Measurements from ENCODE around the gene IFNL1. TPM values are rescaled to one million over a fixed set of nuclear protein-coding genes. Genes with fewer than 3 reads are reported as not detected.
"Not testable (repeated sequence)": the region's sequence is repeated elsewhere in the genome, so short reads cannot be mapped to it uniquely, and the experiment has no call there.

Gene IFNL1
- polyA plus RNA-seq, 4 donors: not detected

DNA sequence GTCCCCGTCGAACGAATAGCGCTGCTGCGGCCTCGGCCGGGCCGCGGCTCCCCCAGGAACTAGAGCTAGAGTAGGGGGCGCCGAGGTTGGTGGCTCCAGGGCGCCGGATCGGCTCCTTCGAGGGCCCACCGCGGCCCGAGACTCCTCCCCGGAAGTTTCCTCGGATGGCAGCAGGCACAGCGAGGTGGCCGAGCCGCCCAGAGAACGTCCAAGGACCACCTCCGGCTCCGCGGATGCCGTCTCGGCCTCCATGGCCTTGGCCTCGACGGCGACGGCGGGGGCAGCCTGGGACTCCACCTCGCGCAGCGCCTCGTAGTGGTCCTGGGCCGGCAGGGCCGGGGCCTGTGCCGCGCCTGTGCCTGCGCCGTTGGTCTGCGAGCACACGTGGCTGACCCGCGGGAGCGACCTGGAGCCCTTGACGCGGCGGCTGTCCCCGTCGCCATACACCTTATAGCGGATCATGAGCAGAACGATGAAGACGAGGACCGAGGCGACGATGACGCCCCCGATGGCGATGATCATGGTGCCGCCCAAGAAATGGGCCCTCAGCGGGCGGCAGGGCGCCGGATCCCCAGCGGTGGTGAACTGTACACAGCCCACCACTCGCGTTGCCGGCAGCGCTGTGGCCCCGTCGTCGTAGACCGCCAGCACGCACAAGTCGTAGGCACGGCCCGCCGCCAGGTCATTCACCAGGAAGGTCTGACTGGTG, 11.8 kb downstream of the IFNL1 start:
- no peak for DNase-seq (ENCODE audit: low read depth in 4 of 4, low spot score in 2 of 4)

DNA sequence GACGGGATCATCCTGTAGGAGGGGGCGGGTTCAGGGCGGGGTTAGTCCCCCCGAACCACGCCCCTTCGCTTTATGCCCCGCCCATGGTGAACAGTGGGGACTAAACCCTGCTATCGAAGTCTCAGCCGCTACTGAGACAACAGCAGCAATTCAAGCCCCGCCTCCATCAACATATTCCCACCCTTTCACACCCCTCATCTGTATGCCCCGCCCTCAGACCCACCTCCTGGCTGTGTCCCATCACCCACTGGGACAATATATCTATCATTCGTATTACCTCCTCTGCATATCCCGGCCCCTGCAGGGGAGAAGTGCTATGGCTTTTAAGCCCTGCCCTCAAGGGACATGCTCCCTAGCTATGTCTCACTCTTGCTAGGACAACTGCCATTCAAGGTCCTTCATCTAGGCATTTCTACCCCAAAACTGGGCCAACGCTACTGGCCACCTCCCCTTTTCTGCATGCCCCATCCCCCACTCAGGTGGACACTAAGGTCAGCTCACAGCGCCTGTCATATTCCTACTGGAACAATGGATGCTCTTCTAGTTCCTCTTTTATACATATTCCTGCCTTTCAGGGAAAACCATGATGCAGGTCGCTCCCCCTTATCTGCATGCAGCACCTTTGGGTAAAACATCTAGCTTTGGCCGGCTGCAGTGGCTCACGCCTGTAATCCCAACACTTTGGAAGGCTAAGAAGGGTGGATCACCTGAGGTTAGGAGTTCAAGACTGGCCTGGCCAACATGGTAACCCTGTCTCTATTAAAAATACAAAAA, 12.5 kb downstream of the IFNL1 start:
- DNase-seq (ENCODE audit: low read depth in 4 of 4, low spot score in 2 of 4): no peak

DNA sequence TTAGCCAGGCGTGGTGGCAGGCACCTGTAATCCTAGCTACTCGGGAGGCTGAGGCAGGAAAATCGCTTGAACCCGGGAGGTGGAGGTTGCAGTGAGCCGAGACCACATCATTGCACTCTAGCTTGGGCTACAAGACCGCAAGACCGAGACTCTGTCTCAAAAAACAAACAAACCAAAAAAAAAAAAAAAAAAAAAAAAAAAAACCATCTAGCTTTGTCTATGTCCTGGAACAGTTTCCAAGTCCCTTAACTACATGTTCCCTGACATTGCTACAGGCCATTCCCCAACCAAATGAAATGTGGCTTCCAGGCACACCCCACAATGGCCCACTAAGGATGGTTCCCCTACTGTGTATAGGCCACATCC, 13.1 kb downstream of the IFNL1 start:
- DNase-seq (ENCODE audit: low read depth in 4 of 4, low spot score in 2 of 4): not testable (repeated sequence)

DNA sequence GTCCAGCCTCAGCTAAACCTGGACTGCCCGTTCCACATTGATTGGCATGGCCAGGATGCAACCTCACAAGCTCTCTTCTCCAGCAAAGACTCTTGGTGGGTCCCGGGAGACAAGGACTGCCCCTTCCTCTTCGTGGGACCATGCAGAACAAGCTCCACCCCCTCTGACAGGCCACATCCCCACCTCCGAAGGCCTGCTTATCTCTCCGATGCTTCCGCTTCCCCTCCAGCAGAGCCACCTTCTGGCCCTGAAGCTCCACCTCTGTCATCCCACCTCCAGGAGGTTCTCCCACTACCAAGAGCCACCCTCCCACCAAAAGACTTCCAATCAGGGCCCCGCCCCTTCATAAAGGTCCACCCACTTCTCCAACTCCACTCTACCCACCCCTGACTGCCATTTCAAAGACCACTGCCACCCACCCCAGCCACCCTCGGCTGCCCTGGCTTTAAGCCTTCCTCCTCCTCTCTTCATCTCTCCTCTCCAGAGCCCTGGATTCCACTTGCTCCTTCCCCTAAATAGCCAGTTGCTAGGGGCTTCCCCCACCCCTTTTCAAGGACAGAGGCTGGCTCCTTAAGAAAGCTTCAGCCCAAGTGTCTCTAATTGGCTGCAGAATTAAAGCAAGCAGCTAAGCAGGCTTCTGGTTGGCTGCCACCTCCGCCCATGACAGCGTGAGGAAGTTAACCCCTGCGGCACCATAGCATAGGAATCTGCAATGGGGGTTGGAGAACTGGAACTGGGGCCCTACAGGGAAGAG, 14.5 kb downstream of the IFNL1 start:
- no peak for DNase-seq (ENCODE audit: low read depth in 4 of 4, low spot score in 2 of 4)

DNA sequence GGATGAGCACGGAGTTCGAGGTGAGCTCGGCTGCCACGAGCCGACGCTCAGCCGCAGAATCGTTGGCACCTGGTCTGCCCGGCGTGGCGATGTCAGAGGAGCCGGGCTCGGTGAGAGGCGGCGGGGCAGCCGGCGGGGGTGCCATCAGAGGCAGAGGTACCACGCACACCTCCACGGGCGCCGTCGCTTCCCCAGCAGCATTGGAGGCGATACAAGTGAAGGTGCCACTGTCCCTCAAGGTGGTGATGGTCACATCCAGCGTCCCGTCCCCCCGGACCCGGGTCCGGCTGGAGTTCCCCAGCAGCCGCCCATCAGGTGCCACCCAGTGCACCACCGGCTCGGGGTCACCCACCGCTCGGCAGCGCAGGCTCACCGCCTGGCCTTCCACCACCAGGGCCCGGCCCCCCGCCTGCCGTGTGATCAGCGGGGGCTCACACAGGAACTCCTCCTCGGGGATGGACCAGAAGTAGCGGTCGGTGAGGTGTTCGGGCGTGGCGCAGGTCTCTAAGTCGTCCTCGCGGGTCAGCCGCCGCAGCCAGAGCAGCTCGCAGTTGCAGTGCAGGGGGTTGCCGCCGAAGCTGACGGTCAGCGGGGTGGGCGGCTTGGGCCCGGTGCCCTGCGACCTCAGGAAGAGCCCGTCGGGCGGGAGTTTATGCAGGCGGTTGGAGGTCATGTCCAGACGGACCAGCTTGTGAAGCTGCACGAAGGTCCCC, 18.0 kb downstream of the IFNL1 start:
- no peak for DNase-seq (ENCODE audit: low read depth in 4 of 4, low spot score in 2 of 4)

DNA sequence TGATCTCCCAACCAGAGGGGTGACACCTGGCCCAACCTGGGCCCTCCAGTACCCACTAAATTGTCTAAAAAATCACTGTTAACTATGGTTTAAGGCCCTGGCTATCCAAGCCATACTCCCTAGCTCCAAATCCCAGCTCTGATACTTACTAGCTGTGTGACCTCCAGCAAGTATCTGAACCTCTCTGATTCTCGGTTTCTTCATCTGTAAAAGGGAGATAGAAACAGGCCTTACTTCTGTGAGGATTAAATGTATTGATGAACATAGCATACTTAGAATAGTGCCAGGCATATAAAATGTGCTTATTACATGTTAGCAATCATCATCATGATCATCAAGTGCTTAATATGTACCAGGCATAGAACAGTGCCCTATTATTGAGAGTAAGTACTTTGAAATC, 19.7 kb downstream of the IFNL1 start:
- no peak for DNase-seq (ENCODE audit: low read depth in 4 of 4, low spot score in 2 of 4)

DNA sequence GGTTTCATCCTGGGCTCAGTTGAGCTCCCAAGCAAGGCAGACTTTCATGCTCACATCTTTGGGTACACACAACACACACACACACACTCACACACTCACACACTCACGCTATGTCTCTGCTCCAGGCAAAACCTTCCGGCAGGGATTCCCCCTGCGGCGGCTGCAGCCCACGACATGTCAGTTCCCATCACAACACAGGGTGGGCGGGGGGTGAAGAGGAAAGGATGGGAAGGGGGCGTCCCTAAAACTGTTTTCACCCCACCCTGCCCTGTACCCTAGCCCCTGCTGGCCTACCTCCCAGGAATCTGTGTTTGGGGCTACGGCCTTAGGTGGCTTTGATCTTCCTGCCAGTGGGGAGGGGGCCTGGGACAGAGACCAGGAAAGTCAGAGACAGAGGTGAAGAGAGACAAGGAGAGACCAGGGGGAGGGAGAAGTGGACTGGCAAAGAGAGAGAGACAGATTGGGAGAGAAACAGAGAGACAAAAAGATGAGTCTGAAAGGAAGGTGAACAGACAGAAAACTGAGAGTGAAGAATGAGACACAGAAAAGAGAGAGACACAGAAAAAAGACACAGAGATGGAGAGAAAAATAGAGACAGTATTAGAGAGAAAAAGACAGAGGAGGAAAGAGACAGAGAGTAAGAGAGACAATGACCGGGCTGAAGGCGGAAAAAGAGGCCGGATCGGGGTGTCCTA, 20.6 kb downstream of the IFNL1 start:
- no peak for DNase-seq (ENCODE audit: low read depth in 4 of 4, low spot score in 2 of 4)

DNA sequence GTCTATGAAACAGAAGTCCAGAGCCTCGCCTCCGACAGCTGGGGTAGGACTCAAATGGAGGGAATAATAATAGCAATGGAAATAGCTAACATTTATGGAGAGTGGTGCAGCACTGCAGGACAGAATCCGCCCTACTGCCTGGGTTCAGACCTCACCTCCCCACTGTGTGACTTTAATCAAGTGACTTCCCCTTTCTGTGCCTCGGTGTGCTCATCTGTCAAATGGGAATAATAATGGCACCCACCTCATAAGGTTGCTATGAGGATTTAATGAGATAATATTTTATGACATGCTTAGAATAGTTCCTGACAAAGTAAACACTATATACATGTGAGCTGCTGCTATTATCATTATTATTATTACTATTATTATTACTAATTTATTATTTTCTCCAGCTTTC, 21.3 kb downstream of the IFNL1 start:
- no peak for DNase-seq (ENCODE audit: low read depth in 4 of 4, low spot score in 2 of 4)

DNA sequence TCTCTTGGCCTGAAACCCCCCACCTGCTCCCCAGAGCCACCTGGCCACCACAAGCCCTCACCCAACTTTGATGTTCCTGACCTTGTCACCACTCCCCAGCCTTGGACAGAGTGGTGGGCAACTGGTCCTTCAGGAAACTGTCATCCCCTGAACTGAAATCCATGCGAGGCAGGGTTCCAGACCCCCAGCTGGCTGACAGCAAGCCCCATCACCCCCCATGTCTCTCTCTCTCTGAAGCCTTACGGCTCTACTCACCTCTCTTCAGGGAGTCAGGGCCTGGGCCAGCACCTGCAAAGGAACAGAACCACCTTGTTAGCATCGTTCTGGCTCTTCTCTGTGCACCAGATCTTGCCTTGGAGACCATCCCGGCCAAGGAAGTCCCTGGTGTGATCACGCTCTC, 21.9 kb downstream of the IFNL1 start:
- DNase-seq (ENCODE audit: low read depth in 4 of 4, low spot score in 2 of 4): no peak

DNA sequence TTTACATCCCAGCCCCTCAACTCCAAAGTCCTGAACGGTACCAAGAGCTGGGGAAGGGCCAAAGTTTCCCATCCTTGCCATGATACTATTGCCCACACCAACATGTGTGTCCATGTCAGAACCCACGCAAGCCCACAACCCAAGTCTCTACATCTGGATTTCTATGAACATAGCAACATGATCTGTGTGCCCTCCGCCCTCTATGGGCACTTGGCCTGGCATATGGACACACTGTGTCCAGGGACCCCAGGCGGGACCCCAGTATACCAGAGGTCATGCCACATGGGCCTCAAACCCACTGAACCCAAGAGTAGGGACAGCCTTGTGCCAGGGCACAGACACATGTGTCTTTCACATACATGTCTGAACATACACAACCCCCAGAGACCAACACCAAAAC, 22.5 kb downstream of the IFNL1 start:
- DNase-seq (ENCODE audit: low read depth in 4 of 4, low spot score in 2 of 4): no peak

DNA sequence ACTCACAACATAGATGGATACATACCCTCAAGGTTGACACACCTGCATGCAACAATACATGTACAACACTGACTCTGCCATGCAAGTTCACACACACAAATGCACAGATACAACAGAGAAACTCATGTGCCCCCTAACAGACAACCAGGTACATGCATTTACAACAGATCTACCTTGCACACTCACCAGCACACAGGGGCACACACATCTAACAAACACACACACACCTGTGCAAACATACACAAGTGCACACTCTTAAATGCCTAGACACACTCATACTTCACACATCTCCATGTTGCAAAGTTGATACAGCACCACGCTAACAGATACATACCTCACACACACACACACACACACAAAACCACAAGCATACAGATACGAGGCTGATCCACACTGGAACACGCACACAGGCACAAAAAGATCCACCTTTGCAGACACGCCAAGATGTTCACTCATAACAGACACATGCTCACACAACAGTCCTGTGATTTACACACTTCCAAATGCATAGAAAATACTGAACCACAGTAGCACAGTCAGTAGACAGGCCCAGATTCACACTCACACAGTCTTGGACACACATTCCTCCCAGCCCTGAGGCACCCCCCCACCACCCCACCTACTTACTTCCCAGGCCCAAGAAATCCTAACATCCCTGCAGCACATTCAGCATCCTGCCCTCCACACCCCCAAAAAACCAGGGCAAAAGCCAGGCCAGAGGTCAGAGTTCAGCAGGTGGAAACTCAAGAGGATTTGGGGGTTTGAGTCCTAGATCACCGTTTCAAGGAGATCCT, 23.1 kb downstream of the IFNL1 start:
- DNase-seq (ENCODE audit: low read depth in 4 of 4, low spot score in 2 of 4): no peak

DNA sequence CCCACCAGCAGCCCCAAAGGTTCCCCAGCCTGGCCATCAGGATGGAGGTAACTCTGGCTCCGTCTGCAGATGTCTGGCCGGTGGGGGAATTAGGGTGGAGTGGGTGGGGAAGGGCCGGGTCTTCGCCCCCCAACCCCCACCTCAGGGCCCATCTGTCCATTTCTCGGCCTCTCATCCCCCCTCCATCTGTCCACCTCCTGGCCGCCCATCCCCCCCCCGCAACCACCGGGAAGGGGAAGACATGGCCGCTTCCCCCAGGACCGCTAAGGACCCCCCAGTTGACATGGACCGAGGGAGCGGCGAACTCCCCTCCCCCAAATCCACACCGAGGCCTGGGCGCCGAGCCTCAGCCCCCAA, 23.7 kb downstream of the IFNL1 start:
- no peak for DNase-seq (ENCODE audit: low read depth in 4 of 4, low spot score in 2 of 4)

DNA sequence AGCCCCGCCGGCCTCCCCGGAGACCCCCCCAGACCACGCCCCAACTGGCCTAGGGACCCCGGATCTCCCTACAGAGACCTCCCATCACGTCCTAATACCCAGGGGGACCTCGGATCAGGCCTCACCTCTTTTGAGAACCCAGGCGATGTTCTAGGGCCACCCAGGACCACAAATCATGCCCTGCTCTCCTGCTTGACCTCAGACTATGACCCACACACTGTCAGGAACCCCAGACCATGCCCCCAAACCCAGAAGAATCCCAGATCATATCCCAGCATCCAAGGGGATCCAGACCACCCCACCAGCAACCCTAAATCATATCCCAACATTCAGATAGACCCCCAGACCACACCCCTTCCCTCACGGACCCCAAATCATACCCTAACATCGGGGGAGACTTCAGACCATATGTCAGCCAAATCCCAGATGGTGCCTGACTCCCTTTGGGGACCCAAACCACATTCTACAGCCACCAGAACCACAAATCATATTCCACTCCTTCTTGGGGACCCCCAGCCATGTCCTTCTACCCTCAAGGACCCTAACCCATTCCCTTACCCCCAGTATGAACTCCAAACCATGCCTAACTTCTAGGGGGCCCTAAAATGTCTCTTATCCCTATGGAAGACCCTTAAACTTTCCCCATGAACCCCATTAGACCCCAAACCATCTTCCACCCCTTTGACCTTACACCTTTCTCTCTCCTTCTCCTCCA, 25.1 kb downstream of the IFNL1 start:
- no peak for DNase-seq (ENCODE audit: low read depth in 4 of 4, low spot score in 2 of 4)

DNA sequence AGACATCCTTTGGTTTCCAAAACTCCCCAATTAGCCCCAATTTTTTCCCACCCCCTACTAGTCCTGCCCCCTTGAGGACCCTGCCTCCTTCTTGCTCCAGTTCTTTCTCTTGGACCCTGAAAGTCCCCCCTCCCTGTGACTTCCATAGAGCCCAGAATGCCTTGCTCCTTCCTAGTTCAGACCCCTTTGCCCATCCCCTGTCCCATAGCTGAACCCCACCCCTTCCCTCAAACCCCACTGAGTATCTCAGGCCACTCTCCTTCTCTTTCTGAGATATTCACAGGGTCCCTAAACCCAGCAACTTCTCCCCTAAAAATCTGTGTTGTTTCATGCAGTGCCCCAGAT, 25.6 kb downstream of the IFNL1 start:
- no peak for DNase-seq (ENCODE audit: low read depth in 4 of 4, low spot score in 2 of 4)

DNA sequence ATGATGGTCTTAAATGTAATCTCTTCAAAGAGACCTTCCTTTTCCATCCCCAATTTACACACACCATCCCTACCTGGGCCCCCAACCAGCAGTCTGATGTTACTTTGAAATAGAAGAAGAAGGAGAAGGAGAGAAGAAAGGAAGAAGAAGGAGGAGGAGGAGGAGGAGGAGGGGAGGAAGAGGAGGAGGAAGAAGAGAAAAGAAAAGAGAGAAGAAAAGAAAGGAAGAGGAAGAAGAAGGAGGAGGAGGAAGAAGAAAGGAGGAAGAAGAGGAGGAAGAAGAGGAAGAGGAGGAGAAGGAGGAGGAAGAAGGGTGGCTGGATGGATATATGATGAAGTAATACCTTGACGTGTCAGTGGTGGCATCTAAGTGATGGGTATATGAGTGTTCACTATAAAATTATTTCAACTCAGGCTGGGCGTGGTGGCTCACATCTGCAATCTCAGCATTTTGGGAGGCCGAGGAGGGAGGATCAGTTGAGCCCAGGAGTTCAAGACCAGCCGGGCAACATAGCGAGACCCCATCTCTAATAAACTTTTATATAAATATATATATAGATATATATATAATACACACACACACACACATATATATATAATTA, 28.1 kb downstream of the IFNL1 start:
- DNase-seq (ENCODE audit: low read depth in 4 of 4, low spot score in 2 of 4): no peak

DNA sequence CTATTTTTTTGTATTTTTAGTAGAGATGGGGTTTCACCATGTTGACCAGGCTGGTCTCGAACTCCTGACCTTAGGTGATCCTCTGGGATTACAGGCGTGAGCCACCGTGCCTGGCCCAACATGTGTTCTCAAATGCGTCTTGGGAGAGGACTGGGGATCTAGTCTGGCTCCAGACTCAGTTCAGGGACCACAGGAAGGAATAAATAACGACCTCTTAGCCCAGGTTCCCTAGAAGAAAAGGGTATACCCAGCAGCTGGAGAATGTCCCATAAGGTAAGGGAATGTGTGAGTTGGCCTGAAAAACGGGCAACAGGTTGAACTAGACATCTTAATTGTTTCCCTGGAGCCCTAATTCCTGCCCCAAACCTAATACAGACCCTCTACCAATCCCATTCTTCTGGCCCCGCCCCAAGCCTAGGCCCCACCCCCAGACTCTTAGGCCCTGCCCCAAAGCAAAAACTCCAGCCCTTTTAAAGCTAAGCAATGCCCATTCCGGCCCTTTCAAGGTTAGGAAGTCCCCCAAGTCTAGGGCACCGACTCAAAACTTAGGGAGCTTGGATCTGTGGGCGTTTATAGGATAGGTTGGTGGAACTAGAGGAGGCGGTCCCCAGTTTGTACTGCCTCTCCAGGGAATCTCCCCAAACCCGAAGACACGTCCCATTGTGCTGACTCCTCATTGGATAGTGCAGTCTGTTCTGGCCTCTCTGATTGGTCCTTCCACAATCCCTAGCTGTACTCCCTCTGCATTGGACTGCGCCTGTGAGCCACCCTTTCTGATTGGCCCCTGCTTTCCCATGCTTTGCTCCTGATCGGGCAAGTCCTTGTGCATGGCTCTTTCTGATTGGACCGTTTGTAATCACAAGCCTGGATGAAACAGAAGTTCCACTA, 29.8 kb downstream of the IFNL1 start:
- no peak for DNase-seq (ENCODE audit: low read depth in 4 of 4, low spot score in 2 of 4)

DNA sequence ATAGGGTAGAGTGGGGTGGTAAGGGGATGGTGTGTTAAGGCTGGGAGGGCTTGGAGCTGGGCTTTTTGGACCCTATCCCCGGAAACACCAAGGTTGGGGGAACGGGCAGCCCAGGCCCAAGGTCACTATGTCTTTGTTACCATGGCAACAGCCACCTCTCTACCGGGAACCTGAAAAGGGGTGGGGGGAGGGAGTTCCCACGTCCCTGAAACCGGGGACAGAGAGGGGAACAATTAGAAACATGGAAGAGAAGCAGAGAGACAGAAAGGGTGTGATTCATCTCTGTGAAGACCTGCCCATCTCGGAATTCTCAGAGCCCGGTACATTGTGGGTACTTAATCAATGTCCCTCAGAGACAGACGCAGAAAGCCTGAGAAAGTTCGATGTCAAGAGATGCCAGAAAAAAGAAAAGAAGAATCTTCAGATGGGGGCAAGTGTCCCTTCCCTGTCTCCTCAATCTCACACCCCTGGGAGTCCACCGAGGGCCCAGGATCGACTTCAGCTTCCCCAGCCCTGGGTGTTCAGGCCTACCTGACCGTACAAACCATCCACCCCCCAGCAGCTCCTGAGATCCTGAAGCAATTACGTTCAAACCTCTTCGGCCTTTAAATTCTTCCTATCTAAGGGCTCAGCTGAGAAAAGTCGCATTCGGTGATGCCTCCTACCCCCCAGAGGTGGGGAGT, 31.3 kb downstream of the IFNL1 start:
- no peak for DNase-seq (ENCODE audit: low read depth in 4 of 4, low spot score in 2 of 4)
